Astrocyte of the cerebellum (primary cell): Measurements from ENCODE around the gene DISC1.
A peak's percentile ranks its signal among the peaks of the same experiment; 100 is the strongest.

Source experiments
- DNase-seq: peaks from one replicate; pipeline ENCODE4 v3.0.0-alpha.2; 2011; ENCODE audit warnings: low read depth
- H3K4me3 ChIP-seq: 2 replicates; pipeline ENCODE4 v1.5.1; 2011; ENCODE audit warnings: mild to moderate bottlenecking, low read depth, low read length, moderate library complexity
- in situ Hi-C: cut with HindIII; loops from 2 replicates; pipeline ENCODE4 v1.10.0; 2017; ENCODE audit warnings: low sequenced_read_pairs
- TF ChIP-seq, protein P1 (sequence below): IDR thresholded peaks from 2 replicates; pipeline ENCODE4 v1.5.1; 2012; ENCODE audit warnings: low read length, low read depth, moderate library complexity, mild to moderate bottlenecking; ENCODE audit errors: missing control alignments

The DISC1 gene

DNA sequence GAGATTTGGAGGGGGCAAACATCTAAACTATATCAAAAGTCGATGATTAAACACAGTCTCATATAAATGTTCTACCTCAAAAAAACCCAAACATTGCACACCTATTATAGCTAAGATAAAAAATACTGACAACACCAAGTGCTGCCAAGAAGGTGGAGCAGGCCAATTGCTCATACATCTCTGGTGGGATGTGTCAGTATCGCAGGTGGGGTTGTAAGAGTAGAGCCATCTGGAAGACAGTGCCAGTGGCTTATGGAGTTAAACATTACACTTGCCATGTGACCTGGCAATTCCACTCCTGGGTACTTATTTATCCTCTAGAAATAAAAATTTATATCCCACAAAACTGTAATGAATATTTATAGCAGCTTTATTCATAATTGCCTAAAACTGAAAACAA is 213.4 kb downstream of the DISC1 start:
- no peak overlapping the region for H3K4me3 ChIP-seq
- DNase-seq, result no peak
- TF ChIP-seq, protein P1, sequence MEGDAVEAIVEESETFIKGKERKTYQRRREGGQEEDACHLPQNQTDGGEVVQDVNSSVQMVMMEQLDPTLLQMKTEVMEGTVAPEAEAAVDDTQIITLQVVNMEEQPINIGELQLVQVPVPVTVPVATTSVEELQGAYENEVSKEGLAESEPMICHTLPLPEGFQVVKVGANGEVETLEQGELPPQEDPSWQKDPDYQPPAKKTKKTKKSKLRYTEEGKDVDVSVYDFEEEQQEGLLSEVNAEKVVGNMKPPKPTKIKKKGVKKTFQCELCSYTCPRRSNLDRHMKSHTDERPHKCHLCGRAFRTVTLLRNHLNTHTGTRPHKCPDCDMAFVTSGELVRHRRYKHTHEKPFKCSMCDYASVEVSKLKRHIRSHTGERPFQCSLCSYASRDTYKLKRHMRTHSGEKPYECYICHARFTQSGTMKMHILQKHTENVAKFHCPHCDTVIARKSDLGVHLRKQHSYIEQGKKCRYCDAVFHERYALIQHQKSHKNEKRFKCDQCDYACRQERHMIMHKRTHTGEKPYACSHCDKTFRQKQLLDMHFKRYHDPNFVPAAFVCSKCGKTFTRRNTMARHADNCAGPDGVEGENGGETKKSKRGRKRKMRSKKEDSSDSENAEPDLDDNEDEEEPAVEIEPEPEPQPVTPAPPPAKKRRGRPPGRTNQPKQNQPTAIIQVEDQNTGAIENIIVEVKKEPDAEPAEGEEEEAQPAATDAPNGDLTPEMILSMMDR, result no peak
- in situ Hi-C loops, result no loop called here

DNA sequence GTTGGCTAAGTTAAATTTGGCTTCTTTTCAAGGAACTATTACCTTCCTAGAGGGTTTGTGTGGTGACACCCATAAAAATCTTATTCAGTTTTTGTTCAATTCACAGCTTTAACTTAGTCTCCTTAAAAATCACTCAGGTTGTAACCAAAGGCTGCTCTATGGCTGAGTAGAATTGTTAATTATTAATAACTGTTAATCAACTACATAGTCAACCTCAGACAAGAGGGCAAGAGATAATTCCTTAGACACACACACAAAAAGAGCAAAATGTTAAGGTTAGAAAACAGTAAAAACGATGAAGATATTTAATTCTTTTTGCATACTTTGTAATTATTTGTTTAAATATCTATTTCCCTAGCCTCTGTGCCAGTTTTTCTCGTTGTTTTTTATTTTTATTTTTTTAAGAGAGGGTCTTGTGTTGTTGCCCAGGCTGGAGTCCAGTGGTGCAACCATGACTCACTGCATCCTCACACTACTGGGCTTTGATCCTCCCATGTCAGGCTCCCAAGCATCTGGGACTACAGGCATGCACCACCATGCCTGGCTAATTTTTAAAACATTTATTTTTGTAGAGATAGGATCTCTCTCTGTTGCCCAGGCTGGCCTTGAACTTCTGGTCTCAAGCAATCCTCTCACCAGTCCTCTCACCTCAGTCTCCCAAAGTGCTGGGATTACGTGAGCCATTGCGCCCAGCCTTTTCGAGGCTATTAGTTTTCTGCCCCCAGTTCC is 215.2 kb downstream of the DISC1 start:
- in situ Hi-C loops, result no loop called here
- no peak overlapping the region for H3K4me3 ChIP-seq
- DNase-seq, result no peak
- TF ChIP-seq, protein P1, result no peak

DNA sequence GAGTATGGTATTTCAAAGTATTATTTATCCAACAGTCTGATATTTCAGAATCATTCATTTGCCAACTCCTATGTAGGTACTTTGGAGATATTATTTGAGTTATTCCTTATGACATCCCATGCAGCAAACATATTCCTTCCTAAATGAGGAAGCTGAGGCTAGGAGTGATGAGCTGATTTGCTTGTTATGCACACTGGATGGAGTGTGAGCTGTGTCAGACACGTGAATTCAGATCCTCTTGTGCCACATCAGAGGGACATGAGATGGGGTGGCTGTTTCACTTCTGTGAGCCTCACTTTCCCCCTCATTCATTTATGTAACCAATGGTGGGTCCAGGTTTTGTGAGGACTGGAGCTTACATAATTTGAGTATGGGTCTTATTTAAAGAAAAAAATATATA is 215.9 kb downstream of the DISC1 start:
- H3K4me3 ChIP-seq, result no peak overlapping the region
- DNase-seq, result no peak
- in situ Hi-C loops, result no loop called here
- TF ChIP-seq, protein P1, result no peak

DNA sequence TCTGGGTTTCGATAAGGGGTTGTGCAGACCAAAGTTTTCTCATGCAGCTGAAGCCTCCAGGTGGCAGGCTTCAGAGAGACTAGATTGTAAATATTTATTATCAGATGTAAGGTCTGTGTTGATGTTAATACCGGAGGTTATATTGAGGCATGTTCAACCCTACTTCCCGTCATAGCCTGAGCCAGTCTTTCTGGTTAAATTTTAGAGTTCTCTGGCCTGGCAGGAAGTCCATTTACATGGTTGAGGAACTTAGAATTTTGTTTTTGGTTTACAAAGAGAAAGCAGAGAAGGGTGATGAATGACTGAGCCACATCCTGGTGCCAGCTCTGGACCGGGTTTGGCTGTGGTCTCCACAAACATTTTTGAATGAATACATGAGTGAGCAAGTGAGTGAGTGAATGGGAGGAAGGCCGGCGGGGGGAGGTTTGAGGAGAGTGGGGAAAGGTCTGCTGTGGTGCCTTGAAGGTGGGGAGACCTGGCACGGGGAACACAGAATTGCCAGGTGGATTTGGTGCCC is 218.5 kb downstream of the DISC1 start:
- no peak for DNase-seq
- TF ChIP-seq, protein P1, result peak; percentile 22
- in situ Hi-C loops, result no loop called here
- no peak overlapping the region for H3K4me3 ChIP-seq

DNA sequence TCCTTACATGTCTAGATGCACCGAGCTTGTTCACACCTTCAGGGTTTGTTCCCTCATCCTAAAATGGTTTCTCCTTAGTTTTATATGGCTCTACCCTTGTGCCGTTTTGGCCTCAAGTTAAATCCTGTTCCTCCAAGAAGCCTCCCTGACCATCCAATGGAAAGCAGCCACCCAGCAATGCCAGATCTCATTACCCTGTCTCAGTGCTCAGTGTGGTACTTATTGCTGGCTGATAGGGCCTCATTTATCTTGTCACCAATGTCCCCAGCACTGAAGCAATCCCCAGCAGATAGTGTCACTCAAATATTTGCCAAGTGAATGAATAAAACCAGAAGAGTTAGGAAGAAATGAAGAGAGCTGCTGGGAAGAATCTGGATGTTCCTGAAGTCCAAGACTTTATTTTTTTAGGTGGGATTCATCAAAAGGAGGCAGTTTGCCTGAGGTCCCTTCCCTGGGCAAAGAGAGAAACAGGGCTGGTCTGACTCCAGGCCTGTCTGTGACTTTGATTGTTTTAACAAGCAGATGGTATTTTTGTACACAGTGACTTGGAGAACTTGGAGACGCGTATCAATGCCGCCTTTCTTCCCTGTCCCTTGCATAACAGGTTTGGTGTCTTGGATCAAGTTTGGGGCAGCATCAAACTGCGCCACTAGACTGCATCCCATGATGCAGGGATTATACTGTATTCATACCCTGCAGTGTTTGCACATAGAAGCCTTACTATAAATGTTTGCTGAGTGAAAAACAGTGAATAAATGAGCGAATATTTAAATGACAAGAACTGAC is 221.2 kb downstream of the DISC1 start:
- DNase-seq, result no peak
- TF ChIP-seq, protein P1, result no peak
- H3K4me3 ChIP-seq, result no peak overlapping the region
- in situ Hi-C loops, result no loop called here

DNA sequence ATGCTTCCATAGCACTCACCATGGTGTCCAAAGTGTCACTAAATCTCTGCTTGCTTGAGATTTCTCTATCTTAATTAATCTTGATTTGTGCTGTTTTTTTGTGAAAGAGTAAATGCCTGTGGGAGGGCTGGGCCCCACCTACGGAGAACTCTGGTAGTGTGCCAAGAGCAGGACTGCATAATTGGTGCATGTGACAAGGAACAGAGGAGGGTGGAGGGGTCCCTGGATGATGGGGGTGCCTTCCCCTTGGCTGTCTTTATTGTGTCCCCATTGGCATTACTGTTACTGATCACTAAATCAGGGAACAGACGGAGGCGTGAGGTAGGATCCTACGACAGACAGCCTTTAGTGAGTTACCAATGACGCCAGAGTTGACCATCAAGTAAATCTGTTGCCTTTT is 223.4 kb downstream of the DISC1 start:
- no peak for DNase-seq
- H3K4me3 ChIP-seq, result no peak overlapping the region
- TF ChIP-seq, protein P1, result no peak
- in situ Hi-C loops, result no loop called here
